Measurements from ENCODE around the gene C9orf85. TPM values are rescaled to one million over a fixed set of nuclear protein-coding genes. Genes with fewer than 3 reads are reported as not detected.
A peak's percentile ranks its signal among the peaks of the same experiment; 100 is the strongest.

The C9orf85 gene
- total RNA-seq, 4 donors from 2014 or later: 12.3 to 18.4 (median 16.0) TPM

- TF ChIP-seq EP300 (IDR thresholded peaks at IDR 0.05) (no peak), CTCF (IDR thresholded peaks at IDR 0.05) (no peak), POLR2A (IDR thresholded peaks at IDR 0.05) (no peak)
- H3K36me3 ChIP-seq: no peaks in the 10 kb centered on the region
- 62 to 67% methylated on average over 2 of the region's 2 CpGs for WGBS, 2 donors
- peaks cover 0 to 10% (median 0%) of the 10 kb centered on the region in 4 donors for H3K4me1 ChIP-seq
- H3K9me3 ChIP-seq: no peaks in the 10 kb centered on the region
- no peak overlapping the region for H3K4me3 ChIP-seq
- no peak overlapping the region for H3K27ac ChIP-seq
- H3K27me3 ChIP-seq: no peaks in the 10 kb centered on the region
- no peak for DNase-seq (ENCODE audit: low spot score in 2 of 2)
Measured at GRCh38 chr9:71929791-71930440, 18.5 kb downstream of the C9orf85 start.

GRCh38 chr9:71931166-71931565 lies 19.7 kb downstream of the C9orf85 start:
- no peak for DNase-seq (ENCODE audit: low spot score in 2 of 2)
- Histone ChIP-seq H3K9me3 (no peaks in the 10 kb centered on the region), H3K27ac (no peak overlapping the region), H3K4me3 (no peak overlapping the region), H3K27me3 (no peaks in the 10 kb centered on the region), H3K4me1 (peaks cover 0 to 3% (median 0%) of the 10 kb centered on the region in 4 donors), H3K36me3 (no peaks in the 10 kb centered on the region)
- WGBS, 2 donors: 96 to 97% methylated on average over 2 of the region's 2 CpGs
- no peak for TF ChIP-seq POLR2A (IDR thresholded peaks at IDR 0.05)
- TF ChIP-seq CTCF (IDR thresholded peaks at IDR 0.05): no peak
- TF ChIP-seq EP300 (IDR thresholded peaks at IDR 0.05): no peak

- 57 to 66% methylated on average over 1 of the region's 1 CpG for WGBS, 2 donors
- Histone ChIP-seq H3K4me1 (peaks cover 0 to 26% (median 0%) of the 10 kb centered on the region in 4 donors), H3K27me3 (no peaks in the 10 kb centered on the region), H3K9me3 (no peaks in the 10 kb centered on the region), H3K27ac (no peak overlapping the region), H3K36me3 (no peaks in the 10 kb centered on the region), H3K4me3 (no peak overlapping the region)
- no peak for DNase-seq (ENCODE audit: low spot score in 2 of 2)
- TF ChIP-seq EP300 (IDR thresholded peaks at IDR 0.05) (no peak), POLR2A (IDR thresholded peaks at IDR 0.05) (no peak), CTCF (IDR thresholded peaks at IDR 0.05) (no peak)
Measured at GRCh38 chr9:71936066-71936465, 24.6 kb downstream of the C9orf85 start.

GRCh38 chr9:71937070-71937625 lies 25.7 kb downstream of the C9orf85 start:
- H3K27ac ChIP-seq: peak overlapping the region in 1 of 4 donors; percentile 13
- no peaks in the 10 kb centered on the region for H3K36me3 ChIP-seq
- H3K4me3 ChIP-seq: no peak overlapping the region
- no peaks in the 10 kb centered on the region for H3K9me3 ChIP-seq
- no peak for DNase-seq (ENCODE audit: low spot score in 2 of 2)
- no peaks in the 10 kb centered on the region for H3K27me3 ChIP-seq
- H3K4me1 ChIP-seq: peaks cover 0 to 31% (median 0%) of the 10 kb centered on the region in 4 donors
- 68 to 69% methylated on average over 4 of the region's 4 CpGs for whole genome bisulfite sequencing, 2 donors
- TF ChIP-seq POLR2A (IDR thresholded peaks at IDR 0.05) (no peak), CTCF (IDR thresholded peaks at IDR 0.05) (no peak), EP300 (IDR thresholded peaks at IDR 0.05) (no peak)

- Histone ChIP-seq H3K9me3 (no peaks in the 10 kb centered on the region), H3K36me3 (no peaks in the 10 kb centered on the region), H3K27ac (no peak overlapping the region), H3K27me3 (no peaks in the 10 kb centered on the region), H3K4me1 (peaks cover 0 to 31% (median 0%) of the 10 kb centered on the region in 4 donors), H3K4me3 (no peak overlapping the region)
- no peak for DNase-seq (ENCODE audit: low spot score in 2 of 2)
- WGBS, 2 donors: 58 to 72% methylated on average over 1 of the region's 1 CpG
- TF ChIP-seq POLR2A (IDR thresholded peaks at IDR 0.05): no peak
- TF ChIP-seq EP300 (IDR thresholded peaks at IDR 0.05): no peak
- no peak for TF ChIP-seq CTCF (IDR thresholded peaks at IDR 0.05)
Measured at GRCh38 chr9:71937898-71938297, 26.5 kb downstream of the C9orf85 start.
